HT1080 (cell line): ENCODE measurements around the gene SPTBN4. TPM values are rescaled to one million over a fixed set of nuclear protein-coding genes. Genes with fewer than 3 reads are reported as not detected.

Experiments
- DNase-seq: peaks from one replicate; pipeline ENCODE4 v3.0.0-alpha.2; 2015; ENCODE audit warnings: low read depth
- total RNA-seq: library from RNA; depleted of rRNA; stranded (reverse); fragments of >200 nt; shearing (Covaris generic); gene quantifications from 2 replicates; pipeline ENCODE4 v1.2.3, GENCODE V29; 2014

SPTBN4 gene
- total RNA-seq, 1 experiment from 2014 or later: not detected

DNA sequence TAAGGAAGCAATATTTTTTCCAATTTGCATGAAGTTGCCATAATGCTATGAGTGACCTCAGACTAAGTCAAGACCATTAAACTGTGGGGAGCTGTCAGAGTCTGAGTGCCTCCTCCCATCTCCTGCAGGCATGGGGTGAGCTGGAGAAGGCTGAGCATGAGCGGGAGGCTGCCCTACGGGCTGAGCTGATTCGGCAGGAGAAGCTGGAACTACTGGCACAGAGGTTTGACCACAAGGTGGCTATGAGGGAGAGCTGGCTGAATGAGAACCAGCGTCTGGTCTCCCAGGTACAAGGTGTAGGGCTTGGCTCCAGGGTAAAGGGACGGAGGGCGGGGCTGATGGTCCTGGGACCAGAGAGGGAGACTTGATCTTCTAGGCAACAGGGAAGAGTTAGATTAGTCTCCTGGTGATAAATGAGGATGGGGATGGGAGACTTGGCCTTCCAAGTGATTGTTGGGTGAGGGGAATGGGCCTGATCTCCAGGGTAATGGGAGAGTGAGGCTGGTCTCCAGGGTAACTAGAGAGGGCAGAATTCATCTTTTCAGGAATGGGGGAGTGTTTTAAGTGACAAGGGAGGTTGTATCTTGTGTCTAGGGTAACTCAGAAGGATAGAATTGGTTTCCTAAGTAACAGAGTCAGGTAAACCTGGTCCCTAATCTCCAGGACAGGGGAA lies 36.0 kb downstream of the SPTBN4 start:
- no peak for DNase-seq

DNA sequence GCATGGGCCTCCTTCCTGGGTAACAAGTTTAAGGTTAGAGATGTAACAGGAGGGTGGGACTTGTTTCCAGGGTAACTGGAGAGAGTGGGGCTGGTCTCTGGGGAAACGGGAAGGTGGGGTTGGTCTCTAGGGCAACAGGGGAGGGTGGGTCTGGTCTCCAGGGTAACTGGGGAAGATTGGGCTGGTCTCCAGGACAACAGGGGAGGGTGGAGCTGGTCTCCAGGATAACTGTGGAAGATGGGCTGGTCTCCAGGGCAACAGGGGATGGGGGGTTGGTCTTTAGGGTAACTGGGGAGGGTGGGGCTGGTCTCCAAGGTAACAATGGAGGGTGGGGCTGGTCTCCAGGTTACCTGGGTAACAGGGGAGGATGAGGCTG lies 36.5 kb downstream of the SPTBN4 start:
- DNase-seq: no peak

DNA sequence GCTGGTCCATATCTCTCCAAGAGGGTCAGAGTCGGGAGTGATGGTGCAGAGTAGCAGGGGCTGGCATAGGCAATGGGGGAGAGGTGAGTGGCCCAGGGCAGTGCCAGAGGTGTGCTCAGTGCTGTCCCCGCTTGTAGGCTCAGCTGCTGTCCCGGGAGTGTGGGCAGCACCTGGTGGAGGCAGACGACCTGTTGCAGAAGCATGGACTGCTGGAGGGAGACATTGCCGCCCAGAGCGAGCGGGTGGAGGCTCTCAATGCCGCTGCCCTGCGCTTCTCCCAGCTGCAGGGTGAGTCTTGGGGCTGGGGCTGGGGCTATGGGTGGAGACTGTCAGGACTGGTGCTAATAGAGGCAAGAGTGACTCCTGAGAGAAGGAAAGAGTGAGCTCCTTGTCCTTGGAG lies 39.3 kb downstream of the SPTBN4 start:
- DNase-seq: no peak

DNA sequence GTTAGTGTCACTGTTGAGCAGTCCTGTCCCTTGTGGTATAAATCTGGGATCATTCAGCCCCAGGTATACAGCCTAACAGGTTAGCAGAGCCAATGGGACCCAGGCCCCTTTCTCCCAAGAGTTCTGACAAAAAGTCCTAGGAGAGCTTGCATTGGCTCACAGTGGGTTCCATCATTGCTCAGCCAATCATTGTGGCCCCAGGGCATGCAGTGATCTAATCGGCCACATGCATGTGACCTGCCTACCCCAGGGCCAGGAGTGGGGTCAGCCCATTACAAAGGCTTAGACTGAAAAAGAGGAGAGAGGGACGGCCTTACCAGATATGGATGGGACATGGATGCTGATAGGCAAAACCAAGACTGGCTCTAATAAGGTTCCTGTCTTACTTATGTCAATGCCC lies 41.1 kb downstream of the SPTBN4 start:
- no peak for DNase-seq

DNA sequence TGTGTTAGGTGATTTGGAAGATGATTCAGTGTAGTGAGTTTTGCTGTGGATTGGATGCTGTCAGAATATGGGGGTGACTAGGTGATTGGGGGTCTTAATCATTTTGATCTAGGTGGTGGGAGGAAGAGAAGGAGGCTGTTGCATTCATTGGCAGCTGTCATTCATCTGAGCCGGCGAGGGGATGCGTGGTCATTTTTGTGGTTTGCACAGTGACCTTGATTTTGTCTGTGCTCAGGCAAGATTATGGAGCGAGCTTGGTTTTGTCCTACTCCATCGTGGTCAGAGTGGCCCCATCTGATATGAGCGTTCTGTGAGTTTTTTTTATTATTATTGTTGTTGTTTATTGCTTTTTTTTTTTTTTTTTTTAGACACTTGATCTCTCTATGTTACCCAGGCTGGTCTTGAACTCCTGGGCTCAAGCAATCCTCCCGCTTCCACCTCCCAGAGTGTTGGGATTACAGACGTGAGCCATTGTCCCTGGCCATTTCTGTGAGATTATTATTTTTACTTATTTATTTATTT lies 42.0 kb downstream of the SPTBN4 start:
- no peak for DNase-seq

DNA sequence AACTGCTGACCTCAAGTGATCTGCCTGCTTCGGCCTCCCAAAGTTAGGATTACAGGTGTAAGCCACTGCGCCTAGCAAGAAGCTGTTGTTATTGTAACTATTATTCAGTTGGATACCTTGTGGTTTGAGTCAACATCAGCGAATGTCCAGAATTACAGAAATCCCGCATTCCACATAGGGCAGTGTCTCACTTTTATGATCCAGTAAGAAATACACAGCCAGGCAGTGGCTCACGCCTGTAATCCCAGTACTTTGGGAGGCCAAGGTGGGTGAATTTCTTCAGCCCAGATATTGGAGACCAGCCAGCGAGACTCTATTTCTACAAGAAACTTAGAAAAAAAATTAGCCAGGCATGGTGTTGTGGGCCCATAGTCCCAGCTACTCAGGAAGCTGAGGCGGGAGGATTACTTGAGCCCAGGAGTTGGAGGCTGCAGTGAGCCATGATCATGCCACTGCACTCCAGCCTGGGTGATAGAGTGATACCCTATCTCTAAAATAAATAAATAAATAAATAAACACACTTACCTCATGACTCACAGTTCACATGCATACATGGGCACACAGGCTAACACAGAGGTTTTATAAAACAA lies 43.8 kb downstream of the SPTBN4 start:
- no peak for DNase-seq

DNA sequence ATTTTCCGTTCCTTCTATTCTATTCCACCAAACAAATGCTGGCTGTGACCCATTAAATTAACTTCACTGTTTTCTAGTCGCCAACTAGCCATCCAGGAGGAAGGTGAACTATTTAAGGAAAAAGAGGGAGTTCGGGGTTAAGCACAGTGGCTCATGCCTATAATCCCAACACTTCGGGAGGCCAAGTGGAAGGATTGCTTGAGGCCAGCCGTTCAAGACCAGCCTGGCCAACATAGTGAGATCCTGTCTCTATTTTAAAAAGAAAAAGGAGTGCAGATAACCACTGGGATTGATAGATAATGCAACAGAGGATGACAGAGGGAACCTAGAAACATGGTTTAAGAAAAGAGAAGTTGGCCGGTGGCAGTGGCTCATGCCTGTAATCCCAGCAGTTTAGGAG lies 44.7 kb downstream of the SPTBN4 start:
- no peak for DNase-seq

DNA sequence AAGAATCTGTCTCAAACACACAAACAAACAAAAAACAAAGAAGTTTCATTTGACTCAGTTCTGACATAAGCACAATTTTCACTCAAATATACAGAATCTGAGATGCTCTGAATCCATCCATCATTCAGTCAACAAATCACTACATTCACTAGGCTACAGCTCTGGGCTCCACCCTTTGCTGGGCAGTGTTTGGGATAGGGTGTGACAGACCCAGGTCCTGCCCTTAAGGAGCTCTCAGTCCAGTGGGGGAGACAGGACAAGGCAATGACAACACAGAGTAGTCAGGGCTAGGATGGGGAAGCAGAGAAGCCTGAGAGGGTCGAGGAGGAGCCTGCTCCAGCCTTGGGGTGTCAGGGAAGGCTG lies 45.3 kb downstream of the SPTBN4 start:
- no peak for DNase-seq

DNA sequence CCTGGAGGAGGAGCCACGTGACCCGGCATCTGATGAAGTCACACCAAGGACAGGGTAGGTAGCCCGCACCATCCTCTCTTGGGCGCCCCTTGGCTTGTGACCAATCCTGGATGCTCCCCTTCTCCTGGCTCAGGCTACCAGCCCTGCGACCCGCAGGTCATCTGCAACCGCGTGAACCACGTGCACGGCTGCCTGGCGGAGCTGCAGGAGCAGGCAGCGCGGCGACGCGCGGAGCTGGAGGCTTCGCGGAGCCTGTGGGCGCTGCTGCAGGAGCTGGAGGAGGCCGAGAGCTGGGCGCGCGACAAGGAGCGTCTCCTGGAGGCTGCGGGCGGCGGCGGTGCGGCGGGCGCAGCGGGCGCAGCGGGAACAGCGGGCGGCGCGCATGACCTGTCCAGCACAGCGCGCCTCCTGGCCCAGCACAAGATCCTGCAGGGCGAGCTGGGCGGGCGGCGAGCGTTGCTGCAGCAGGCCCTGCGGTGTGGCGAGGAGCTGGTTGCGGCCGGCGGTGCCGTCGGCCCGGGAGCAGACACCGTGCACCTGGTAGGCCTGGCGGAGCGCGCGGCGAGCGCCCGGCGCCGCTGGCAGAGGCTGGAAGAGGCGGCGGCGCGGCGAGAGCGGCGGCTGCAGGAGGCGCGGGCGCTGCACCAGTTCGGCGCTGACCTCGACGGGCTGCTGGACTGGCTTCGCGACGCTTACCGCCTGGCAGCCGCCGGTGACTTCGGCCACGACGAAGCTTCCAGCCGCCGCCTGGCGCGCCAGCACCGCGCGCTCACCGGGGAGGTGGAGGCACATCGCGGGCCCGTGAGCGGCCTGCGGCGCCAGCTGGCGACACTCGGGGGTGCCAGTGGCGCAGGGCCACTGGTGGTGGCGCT lies 45.9 kb downstream of the SPTBN4 start:
- DNase-seq: no peak

DNA sequence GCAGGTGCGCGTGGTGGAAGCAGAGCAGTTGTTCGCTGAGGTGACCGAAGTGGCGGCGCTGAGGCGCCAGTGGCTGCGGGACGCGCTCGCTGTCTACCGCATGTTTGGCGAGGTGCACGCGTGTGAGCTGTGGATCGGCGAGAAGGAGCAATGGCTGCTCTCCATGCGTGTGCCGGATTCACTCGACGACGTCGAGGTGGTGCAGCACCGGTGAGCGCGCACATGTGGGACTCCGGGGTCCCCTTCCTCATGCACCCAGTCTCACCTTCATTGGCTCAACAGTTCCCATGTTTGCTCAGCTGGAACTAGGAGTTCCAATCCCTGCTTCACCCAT lies 46.5 kb downstream of the SPTBN4 start:
- DNase-seq: no peak

DNA sequence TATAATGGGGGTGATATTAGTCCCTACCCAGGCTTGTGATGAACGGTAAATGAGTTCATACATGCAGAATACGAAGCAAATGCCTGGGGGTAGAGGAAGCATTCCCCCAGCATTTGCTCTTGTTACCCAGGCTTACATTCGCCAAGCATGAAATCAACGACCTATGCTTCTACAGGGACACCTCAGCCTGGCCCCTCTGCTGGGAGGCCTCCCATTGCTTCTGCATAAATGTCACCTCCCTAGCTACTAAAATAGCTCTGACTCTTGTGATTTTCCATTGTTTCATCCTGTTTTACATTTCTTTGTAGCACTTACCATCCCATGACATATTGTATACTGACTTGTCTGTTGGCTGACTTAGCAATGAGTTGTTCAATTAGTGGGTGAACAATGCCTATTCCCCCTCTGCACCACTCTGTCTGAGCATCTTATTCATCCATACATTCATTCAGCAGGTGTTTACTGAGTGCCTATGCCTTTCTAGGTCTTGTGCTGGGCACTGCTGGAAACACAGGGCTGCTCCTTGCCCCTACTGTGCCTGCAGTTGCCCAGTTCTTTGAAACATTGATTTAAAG lies 47.0 kb downstream of the SPTBN4 start:
- DNase-seq: no peak

DNA sequence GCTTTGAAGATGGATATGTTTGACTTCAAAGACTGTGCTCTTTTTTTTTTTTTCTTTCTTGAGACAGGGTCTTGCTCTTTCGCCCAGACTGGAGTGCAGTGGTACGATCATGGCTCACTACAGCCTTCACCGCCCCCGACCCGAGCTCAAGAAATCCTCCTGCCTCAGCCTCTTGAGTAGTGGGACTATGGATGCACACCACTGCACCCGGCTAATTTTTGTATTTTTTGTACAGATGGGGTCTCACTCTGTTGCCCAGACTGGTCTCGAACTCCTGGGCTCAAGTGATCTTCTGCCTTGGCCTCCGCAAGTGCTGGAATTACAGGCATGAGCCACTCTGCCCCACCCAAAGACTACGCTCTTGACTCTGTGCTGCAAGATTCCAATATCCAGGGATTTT lies 50.4 kb downstream of the SPTBN4 start:
- no peak for DNase-seq

DNA sequence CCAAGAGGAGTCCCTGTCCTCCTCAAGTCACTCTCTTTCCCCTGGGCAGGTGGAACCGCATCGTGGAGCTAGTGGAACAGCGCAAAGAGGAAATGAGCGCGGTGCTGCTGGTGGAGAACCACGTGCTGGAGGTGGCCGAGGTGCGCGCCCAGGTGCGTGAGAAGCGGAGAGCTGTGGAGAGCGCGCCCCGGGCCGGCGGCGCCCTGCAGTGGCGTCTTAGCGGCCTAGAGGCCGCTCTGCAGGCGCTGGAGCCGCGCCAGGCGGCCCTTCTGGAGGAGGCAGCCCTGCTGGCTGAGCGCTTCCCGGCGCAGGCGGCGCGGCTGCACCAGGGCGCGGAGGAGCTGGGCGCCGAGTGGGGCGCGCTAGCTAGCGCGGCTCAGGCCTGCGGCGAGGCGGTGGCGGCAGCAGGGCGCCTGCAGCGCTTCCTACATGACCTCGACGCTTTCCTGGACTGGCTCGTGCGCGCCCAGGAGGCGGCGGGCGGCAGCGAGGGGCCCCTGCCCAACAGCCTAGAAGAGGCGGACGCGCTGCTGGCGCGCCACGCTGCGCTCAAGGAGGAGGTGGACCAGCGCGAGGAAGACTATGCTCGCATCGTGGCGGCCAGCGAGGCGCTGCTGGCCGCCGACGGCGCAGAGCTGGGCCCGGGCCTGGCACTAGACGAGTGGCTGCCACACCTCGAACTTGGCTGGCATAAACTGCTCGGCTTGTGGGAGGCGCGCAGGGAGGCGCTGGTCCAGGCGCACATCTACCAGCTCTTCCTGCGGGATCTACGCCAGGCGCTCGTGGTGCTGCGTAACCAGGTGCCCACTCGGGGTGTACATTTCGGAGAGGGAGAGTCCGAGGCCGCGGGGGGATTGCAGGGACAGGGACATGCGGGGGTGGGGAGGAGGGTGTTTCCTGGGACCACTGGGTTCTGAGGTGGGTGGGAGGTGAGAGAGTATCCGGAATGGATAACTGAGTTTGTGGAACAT lies 52.8 kb downstream of the SPTBN4 start:
- DNase-seq: no peak

DNA sequence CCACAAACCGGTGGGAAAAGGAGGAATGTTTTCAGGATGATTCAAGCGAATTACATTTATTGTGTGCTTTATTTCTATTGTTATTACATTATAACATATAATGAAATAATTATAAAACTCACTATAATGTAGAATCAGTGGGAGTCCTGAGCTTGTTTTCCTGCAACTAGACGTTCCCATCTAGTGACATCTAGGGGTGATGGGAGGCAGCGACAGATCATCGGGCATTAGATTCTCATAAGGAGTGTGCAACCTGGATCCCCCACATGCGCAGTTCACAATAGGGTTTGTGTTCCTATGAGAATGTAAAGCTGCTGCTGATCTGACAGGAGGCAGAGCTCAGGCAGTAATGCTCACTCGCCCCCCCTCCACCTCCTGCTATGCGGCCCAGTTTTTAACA lies 54.5 kb downstream of the SPTBN4 start:
- peak; percentile 33 for DNase-seq

DNA sequence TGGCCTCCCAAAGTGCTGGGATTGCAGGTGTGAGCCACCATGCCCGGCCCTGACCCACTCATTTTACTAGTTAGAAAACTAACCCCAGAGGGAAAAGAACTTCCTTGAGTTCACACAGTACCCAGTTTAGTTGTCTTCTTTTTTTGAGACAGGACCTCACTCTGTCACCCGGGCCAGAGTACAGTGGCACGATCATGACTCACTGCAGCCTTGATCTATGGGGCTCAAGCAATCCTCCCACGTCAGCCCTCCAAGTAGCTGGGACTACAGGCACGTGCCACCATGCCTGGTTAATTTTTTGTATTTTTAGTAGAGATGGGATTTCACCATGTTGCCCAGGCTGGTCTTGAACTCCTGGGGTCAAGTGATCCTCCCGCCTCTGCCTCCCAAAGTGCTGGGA lies 55.1 kb downstream of the SPTBN4 start:
- peak; percentile 13 for DNase-seq

DNA sequence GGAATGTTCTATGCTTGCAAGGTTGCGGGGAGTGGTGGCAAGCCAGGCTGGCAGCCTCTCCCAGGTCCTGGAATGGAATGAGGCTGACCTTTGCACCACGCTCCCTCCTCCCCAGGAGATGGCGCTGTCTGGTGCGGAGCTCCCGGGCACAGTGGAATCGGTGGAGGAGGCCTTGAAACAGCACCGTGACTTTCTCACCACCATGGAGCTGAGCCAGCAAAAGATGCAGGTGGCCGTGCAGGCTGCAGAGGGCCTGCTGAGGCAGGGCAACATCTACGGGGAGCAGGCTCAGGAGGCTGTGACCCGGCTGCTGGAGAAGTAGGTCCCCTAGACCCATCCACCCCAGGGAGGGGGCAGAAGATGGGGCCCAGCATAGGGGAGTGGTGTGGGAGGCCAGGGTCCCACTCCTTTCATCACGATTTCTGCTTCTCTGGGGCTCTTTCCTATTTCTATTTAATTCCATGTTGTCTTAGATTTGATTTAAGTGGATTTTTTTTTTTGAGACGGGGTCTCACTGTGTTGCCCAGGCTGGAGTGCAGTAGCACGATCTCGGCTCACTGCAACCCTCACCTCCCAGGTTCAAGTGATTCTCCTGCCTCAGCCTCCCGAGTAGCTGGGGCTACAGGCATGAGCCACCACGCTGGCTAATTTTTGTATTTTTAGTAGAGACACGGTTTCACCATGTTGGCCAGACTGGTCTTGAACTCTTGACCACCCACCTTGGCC lies 56.7 kb downstream of the SPTBN4 start:
- peak; percentile 63 for DNase-seq

DNA sequence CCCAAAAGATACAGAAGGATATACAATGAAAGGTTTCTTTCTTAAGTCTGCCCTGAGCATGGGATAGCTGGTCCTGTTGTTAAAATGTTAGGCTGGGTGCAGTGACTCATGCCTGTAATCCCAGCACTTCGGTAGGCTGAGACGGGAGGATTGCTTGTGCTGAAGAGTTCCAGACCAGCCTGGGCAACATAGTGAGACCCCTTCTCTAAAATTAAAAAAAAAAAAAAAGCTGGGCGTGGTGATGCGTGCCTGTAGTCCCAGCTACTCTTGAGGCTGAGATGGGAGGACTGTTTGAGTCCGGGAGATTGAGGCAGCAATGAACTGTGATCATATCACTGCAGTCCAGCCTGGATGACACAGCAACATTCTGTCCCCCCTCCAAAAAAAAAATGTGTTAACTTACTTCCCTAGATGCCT lies 57.3 kb downstream of the SPTBN4 start:
- DNase-seq: peak; percentile 34

DNA sequence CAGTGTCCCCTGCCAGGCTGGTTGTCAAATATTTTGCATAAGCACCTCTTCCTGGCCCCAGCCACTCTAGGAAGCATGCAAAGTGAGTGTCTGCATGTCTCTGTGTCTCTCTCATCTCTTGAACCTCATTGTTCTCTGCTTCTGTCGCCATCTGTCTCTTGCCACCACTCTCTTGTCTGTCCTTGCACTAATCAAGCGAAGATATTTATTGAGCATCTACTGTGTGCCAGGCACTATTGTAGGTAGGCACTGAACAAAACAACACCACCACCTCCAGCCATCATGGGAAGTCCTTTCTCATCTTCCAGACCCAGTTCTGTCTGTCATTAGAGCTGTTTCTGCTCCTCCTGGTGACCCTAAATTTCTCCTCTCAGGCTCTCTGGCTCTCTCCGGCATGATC lies 57.9 kb downstream of the SPTBN4 start:
- DNase-seq: no peak

DNA sequence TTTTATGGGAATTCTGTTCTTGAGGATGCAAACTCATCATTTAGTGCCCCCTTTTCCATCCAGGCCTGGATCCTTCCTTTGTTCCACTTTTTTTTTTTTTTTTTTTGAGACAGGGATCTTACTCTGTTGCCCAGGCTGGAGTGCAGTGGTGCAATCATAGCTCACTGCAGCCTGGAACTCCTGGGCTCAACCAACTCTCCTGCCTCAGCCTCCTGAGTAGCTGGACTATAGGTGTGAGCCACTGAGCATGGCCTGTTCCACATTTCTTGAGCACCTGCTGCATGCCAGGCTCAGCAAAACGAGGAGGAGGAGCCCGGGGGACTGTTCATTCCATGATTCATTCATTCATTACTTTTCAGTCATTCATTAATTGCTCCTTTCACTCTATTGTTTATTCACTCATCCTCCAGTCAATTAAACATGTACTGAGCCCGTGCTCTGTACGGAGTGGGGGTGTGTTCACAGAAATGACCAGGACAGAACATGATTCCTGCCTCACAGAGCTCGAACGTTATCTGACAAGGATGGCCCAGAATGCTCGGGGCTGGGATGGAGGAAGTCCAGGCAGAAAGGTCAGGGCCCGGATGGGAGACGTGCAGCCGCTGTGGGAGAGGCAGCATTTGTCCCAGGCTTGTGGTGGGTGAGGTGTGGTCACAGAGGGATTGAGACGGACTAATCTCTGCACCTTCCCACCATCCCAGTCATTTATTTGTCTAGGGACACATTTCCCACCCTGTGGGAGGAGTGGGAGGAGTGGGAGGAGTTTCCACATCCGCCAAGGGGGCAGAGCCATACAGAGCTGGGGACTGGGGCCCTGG lies 58.6 kb downstream of the SPTBN4 start:
- no peak for DNase-seq
